HG03039 (cell line): Measurements from ENCODE around the gene KDM7A.

ENCODE experiments used
- ATAC-seq: cut with Tn5 transposase; IDR thresholded peaks from one replicate; pipeline ENCODE4 v1.9.1; 2021; ENCODE audit warnings: mild to moderate bottlenecking, moderate library complexity; ENCODE audit not compliant: unreplicated experiment

KDM7A gene

GRCh38 chr7:140096459-140096858 lies 80.3 kb downstream of the KDM7A start:
- no peak for ATAC-seq

GRCh38 chr7:140093375-140093774 lies 83.4 kb downstream of the KDM7A start:
- no peak for ATAC-seq

- ATAC-seq, result no peak
Measured at GRCh38 chr7:140085447-140085846, 91.3 kb downstream of the KDM7A start.

GRCh38 chr7:140084972-140085371 lies 91.8 kb downstream of the KDM7A start:
- ATAC-seq, result peak; percentile 90

- no peak for ATAC-seq
Measured at GRCh38 chr7:140084142-140084655, 92.6 kb downstream of the KDM7A start.

- ATAC-seq, result no peak
Measured at GRCh38 chr7:140082770-140083169, 94.0 kb downstream of the KDM7A start.

- ATAC-seq, result no peak
Measured at GRCh38 chr7:140081774-140082425, 94.9 kb downstream of the KDM7A start.

- ATAC-seq, result no peak
Measured at GRCh38 chr7:140080919-140081318, 95.9 kb downstream of the KDM7A start.

- no peak for ATAC-seq
Measured at GRCh38 chr7:140079121-140079536, 97.7 kb downstream of the KDM7A start.

- no peak for ATAC-seq
Measured at GRCh38 chr7:140078392-140078791, 98.4 kb downstream of the KDM7A start.

- ATAC-seq, result no peak
Measured at GRCh38 chr7:140074780-140075179, 102.0 kb downstream of the KDM7A start.

GRCh38 chr7:140070546-140070945 lies 106.2 kb downstream of the KDM7A start:
- no peak for ATAC-seq

- ATAC-seq, result no peak
Measured at GRCh38 chr7:140069298-140069949, 107.4 kb downstream of the KDM7A start.

- no peak for ATAC-seq
Measured at GRCh38 chr7:140068033-140068432, 108.8 kb downstream of the KDM7A start.

GRCh38 chr7:140067052-140067451 lies 109.7 kb downstream of the KDM7A start:
- no peak for ATAC-seq

GRCh38 chr7:140062528-140063299 lies 114.1 kb downstream of the KDM7A start, which contains the start of gene PARP12:
Gene PARP12 (minus strand): TSS chr7:140062951. CDS start chr7:140062847, 104 bp downstream.
- ATAC-seq, result peak; percentile 92

GRCh38 chr7:140062118-140062527 lies 114.7 kb downstream of the KDM7A start:
- ATAC-seq, result peak; percentile 15

GRCh38 chr7:140061607-140061930 lies 115.2 kb downstream of the KDM7A start:
- no peak for ATAC-seq

- no peak for ATAC-seq
Measured at GRCh38 chr7:140060788-140061606, 115.8 kb downstream of the KDM7A start.

- ATAC-seq, result no peak
Measured at GRCh38 chr7:140060243-140060630, 116.5 kb downstream of the KDM7A start.
